OCI-LY3 (cell line): Measurements from ENCODE around the gene C3orf49.

Source experiments
- H2AFZ ChIP-seq: fragments of 200-600, 300-600 bp; shearing (Covaris generic); 2 replicates; pipeline ENCODE4 v1.6.0; 2014; ENCODE audit warnings: antibody characterized with exemption, low read depth, low read length
- H3K27ac ChIP-seq: fragments of 200-600, 300-600 bp; sonication (generic); 2 replicates; pipeline ENCODE4 v1.5.1; 2014; ENCODE audit warnings: mild to moderate bottlenecking, low read length, moderate library complexity, mixed read lengths
- H3K27me3 ChIP-seq: fragments of 200-600, 300-600 bp; sonication (generic); 2 replicates; pipeline ENCODE4 v1.6.1; 2014; ENCODE audit warnings: low read depth, low read length, mixed read lengths
- H3K36me3 ChIP-seq: fragments of 200-600, 300-600 bp; sonication (generic); replicated peaks from 2 replicates; pipeline ENCODE3; 2014; ENCODE audit warnings: low read depth, low read length, mixed read lengths
- H3K4me1 ChIP-seq: fragments of 300-600, 200-600 bp; sonication (generic); 2 replicates; pipeline ENCODE4 v1.6.1; 2014; ENCODE audit warnings: low read length, mixed read lengths
- H3K4me2 ChIP-seq: fragments of 200-600, 300-600 bp; sonication (generic); 2 replicates; pipeline ENCODE4 v1.6.1; 2014; ENCODE audit warnings: low read length, mixed read lengths
- H3K4me3 ChIP-seq: fragments of 300-600, 200-600 bp; sonication (generic); 2 replicates; pipeline ENCODE4 v1.5.1; 2014; ENCODE audit warnings: antibody characterized with exemption, mild to moderate bottlenecking, low read length, moderate library complexity
- H3K79me2 ChIP-seq: fragments of 300-600, 200-600 bp; shearing (Covaris generic); 2 replicates; pipeline ENCODE4 v1.6.1; 2014; ENCODE audit warnings: mild to moderate bottlenecking, low read length, mixed read lengths
- H3K9ac ChIP-seq: fragments of 300-600, 200-600 bp; shearing (Covaris generic); 2 replicates; pipeline ENCODE4 v1.6.0; 2014; ENCODE audit warnings: mild to moderate bottlenecking, low read length, moderate library complexity
- H3K9me3 ChIP-seq: fragments of 200-600, 300-600 bp; shearing (Covaris generic); 2 replicates; pipeline ENCODE4 v1.6.1; 2014; ENCODE audit warnings: low read length, mixed read lengths; ENCODE audit not compliant: insufficient read depth
- H4K20me1 ChIP-seq: fragments of 200-600, 300-600 bp; sonication (generic); 2 replicates; pipeline ENCODE4 v1.6.1; 2016; ENCODE audit warnings: low read length, mixed read lengths; ENCODE audit not compliant: insufficient read depth
- CTCF ChIP-seq: fragments of 200-600, 300-600 bp; sonication (generic); IDR thresholded peaks from 2 replicates; pipeline ENCODE4 v1.5.1; 2014; ENCODE audit warnings: antibody characterized with exemption, low read length, low read depth
- EZH2phosphoT487 ChIP-seq: fragments of 200-600 bp; shearing (Covaris generic); IDR thresholded peaks from 2 replicates; pipeline ENCODE4 v1.6.1; 2018; ENCODE audit warnings: antibody characterized with exemption, mixed run types, low read depth

Gene C3orf49

GRCh38 chr3:63877737-63878393, 58.8 kb downstream of the C3orf49 start:
- Histone ChIP-seq H3K36me3 (peaks cover 9% of the 10 kb centered on the region), H2AFZ (no peak overlapping the region), H3K27me3 (no peaks in the 10 kb centered on the region), H3K9me3 (no peaks in the 10 kb centered on the region), H3K27ac (no peak overlapping the region), H4K20me1 (peaks cover 87% of the 10 kb centered on the region), H3K79me2 (peaks cover 97% of the 10 kb centered on the region), H3K9ac (no peak overlapping the region), H3K4me2 (no peak overlapping the region), H3K4me3 (no peak overlapping the region), H3K4me1 (no peaks in the 10 kb centered on the region)
- TF ChIP-seq CTCF (no peak), EZH2phosphoT487 (no peak)

DNA sequence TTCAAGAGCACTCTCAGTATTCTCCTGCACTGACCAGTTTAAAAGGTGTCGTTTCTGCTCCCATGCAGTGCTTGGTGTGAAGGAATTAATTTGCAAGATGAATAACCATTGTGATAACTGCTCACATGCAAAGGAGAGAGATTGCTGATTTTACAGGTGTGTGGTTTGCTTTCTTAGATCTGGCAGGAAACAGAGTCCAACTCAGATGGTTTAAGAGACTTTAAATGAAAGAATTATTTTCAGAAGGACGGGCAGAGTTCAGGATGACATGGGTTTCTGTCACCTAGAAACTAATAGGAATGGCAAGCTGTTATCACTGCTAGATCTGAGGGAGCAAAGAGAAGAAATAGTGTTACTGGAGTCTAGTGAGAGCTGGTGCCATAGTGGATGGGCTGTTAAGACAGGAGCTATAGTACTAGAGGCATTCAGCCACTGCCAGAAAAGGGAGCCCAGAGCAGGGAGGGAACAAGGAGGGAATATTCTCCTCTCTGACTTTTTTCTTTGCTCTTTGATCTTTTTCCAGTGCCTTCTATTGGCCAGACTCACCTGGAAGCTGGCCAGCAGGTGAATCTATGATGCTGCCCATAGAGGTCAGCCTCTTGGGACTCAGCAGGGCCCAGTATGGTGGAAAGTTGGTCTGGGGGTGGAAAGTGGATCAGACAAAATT, 59.4 kb downstream of the C3orf49 start:
- peaks cover 87% of the 10 kb centered on the region for H4K20me1 ChIP-seq
- TF ChIP-seq EZH2phosphoT487 (no peak), CTCF (no peak)

DNA sequence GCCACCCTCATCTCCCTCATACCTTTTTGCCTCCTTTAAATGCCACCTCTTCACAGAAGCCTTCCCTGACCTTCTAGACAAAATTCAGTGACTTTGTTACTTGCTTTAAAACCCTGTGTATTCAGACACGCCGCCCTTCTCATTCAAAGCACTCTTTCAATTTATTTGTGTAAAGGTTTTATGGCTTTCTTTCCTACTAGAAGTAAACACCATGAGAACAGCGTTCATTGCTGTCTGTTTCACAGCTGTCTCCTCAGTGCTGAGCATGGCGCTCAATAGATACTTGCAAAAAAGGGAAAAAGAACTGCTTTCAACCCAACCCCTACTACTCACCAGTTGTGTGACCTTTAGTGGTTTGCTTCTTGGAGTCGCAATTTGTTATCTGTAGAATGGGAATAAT, 61.6 kb downstream of the C3orf49 start:
- H3K79me2 ChIP-seq: peaks cover 93% of the 10 kb centered on the region
- TF ChIP-seq EZH2phosphoT487 (no peak), CTCF (no peak)

More for the DNA sequence above, 59.4 kb downstream of the C3orf49 start:
- Histone ChIP-seq H3K36me3 (peaks cover 6% of the 10 kb centered on the region), H3K4me1 (no peaks in the 10 kb centered on the region), H3K9me3 (no peaks in the 10 kb centered on the region), H3K27me3 (no peaks in the 10 kb centered on the region), H3K4me2 (no peak overlapping the region), H3K4me3 (no peak overlapping the region), H3K27ac (no peak overlapping the region), H3K79me2 (peaks cover 97% of the 10 kb centered on the region), H3K9ac (no peak overlapping the region), H2AFZ (no peak overlapping the region)

DNA sequence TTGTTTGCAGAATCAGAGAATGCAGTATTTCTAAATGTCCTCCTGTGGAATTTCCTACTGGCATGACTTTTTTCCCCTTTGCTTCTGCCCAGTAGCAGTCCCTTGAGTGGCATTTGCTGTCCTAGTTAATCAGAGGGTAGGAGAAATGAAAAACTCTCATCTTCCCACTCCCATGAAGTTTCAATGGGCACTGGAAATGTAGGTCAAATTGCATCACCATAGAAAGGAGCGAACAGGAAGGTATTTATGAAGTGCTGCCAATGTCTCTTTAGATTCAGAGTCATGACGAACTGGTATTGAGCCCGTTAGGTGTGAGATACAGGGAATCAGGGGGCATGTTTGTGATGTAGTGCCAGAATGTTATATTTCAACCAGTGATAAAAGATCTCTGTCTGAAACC, 67.8 kb downstream of the C3orf49 start:
- TF ChIP-seq EZH2phosphoT487: no peak
- TF ChIP-seq CTCF: no peak

More for the DNA sequence above, 61.6 kb downstream of the C3orf49 start:
- H3K4me3 ChIP-seq: no peak overlapping the region
- H3K4me1 ChIP-seq: no peaks in the 10 kb centered on the region
- no peak overlapping the region for H3K27ac ChIP-seq
- H3K4me2 ChIP-seq: no peak overlapping the region
- no peaks in the 10 kb centered on the region for H3K27me3 ChIP-seq
- H4K20me1 ChIP-seq: peaks cover 80% of the 10 kb centered on the region
- H3K36me3 ChIP-seq: no peaks in the 10 kb centered on the region
- H3K9me3 ChIP-seq: no peaks in the 10 kb centered on the region
- no peak overlapping the region for H2AFZ ChIP-seq
- no peak overlapping the region for H3K9ac ChIP-seq

More for the DNA sequence above, 67.8 kb downstream of the C3orf49 start:
- Histone ChIP-seq H3K4me2 (no peak overlapping the region), H3K27me3 (no peaks in the 10 kb centered on the region), H3K4me3 (no peak overlapping the region), H4K20me1 (peaks cover 58% of the 10 kb centered on the region), H3K4me1 (no peaks in the 10 kb centered on the region), H2AFZ (no peak overlapping the region), H3K9me3 (no peaks in the 10 kb centered on the region), H3K27ac (no peak overlapping the region), H3K9ac (no peak overlapping the region), H3K36me3 (peaks cover 5% of the 10 kb centered on the region), H3K79me2 (peaks cover 67% of the 10 kb centered on the region)
